ENCODE results near the gene ZBTB7C.

Gene ZBTB7C

GRCh38 chr18:48028081-48028480 lies 381.1 kb downstream of the ZBTB7C start:
- H3K9ac ChIP-seq (ENCODE audit: low read depth, low read length, poor library complexity, severe bottlenecking) = no peak overlapping the region
- H4K20me1 ChIP-seq (ENCODE audit: insufficient read depth, low read length, poor library complexity, severe bottlenecking) = no peaks in the 10 kb centered on the region
- no peaks in the 10 kb centered on the region for H3K9me3 ChIP-seq (ENCODE audit: insufficient read depth, low read depth, low read length)

GRCh38 chr18:48027401-48027963 lies 381.7 kb downstream of the ZBTB7C start:
- peak overlapping the region; percentile 67 for H2AFZ ChIP-seq (ENCODE audit: low read length)
- H3K27me3 ChIP-seq (ENCODE audit: insufficient read depth, low read length, poor library complexity, severe bottlenecking) = no peaks in the 10 kb centered on the region
- H3K36me3 ChIP-seq (ENCODE audit: insufficient read depth, low read length) = no peaks in the 10 kb centered on the region
- no peaks in the 10 kb centered on the region for H3K9me3 ChIP-seq (ENCODE audit: insufficient read depth, low read depth, low read length)
- TF ChIP-seq EZH2phosphoT487 (IDR thresholded peaks at IDR 0.05; ENCODE audit: borderline replicate concordance) (no peak), CTCF (conservative IDR thresholded peaks at IDR 0.05; ENCODE audit: low read length) (no peak)
- H3K4me1 ChIP-seq (ENCODE audit: insufficient read depth, low read length, poor library complexity, severe bottlenecking) = no peaks in the 10 kb centered on the region
- no peaks in the 10 kb centered on the region for H4K20me1 ChIP-seq (ENCODE audit: insufficient read depth, low read length, poor library complexity, severe bottlenecking)
- H3K9me2 ChIP-seq (replicated peaks; ENCODE audit: low read depth, low read length) = no peaks in the 10 kb centered on the region
- H3F3A ChIP-seq (ENCODE audit: low read depth) = no peaks in the 10 kb centered on the region
- no peaks in the 10 kb centered on the region for H3K79me2 ChIP-seq (ENCODE audit: insufficient read depth, low read length)
- no peak overlapping the region for H3K4me2 ChIP-seq (ENCODE audit: low read depth, low read length, poor library complexity, severe bottlenecking)
- H3K9ac ChIP-seq (ENCODE audit: low read depth, low read length, poor library complexity, severe bottlenecking) = no peak overlapping the region
- H3K4me3 ChIP-seq (ENCODE audit: low read length, poor library complexity, severe bottlenecking) = no peak overlapping the region

More at GRCh38 chr18:48028081-48028480, 381.1 kb downstream of the ZBTB7C start:
- H3K4me3 ChIP-seq (ENCODE audit: low read length, poor library complexity, severe bottlenecking) = no peak overlapping the region
- peak overlapping the region; percentile 67 for H2AFZ ChIP-seq (ENCODE audit: low read length)
- H3K36me3 ChIP-seq (ENCODE audit: insufficient read depth, low read length) = no peaks in the 10 kb centered on the region
- H3K79me2 ChIP-seq (ENCODE audit: insufficient read depth, low read length) = no peaks in the 10 kb centered on the region
- no peak overlapping the region for H3K4me2 ChIP-seq (ENCODE audit: low read depth, low read length, poor library complexity, severe bottlenecking)
- H3K9me2 ChIP-seq (replicated peaks; ENCODE audit: low read depth, low read length) = no peaks in the 10 kb centered on the region
- H3F3A ChIP-seq (ENCODE audit: low read depth) = no peaks in the 10 kb centered on the region
- TF ChIP-seq EZH2phosphoT487 (IDR thresholded peaks at IDR 0.05; ENCODE audit: borderline replicate concordance) (no peak), CTCF (conservative IDR thresholded peaks at IDR 0.05; ENCODE audit: low read length) (peak; percentile 46)
- H3K27me3 ChIP-seq (ENCODE audit: insufficient read depth, low read length, poor library complexity, severe bottlenecking) = no peaks in the 10 kb centered on the region
- no peaks in the 10 kb centered on the region for H3K4me1 ChIP-seq (ENCODE audit: insufficient read depth, low read length, poor library complexity, severe bottlenecking)

GRCh38 chr18:48026216-48026615 lies 383.0 kb downstream of the ZBTB7C start:
- Histone ChIP-seq H3K79me2 (ENCODE audit: insufficient read depth, low read length) (no peaks in the 10 kb centered on the region), H3K4me1 (ENCODE audit: insufficient read depth, low read length, poor library complexity, severe bottlenecking) (no peaks in the 10 kb centered on the region), H3K9ac (ENCODE audit: low read depth, low read length, poor library complexity, severe bottlenecking) (no peak overlapping the region)

More at GRCh38 chr18:48026216-48026615, 383.0 kb downstream of the ZBTB7C start:
- no peak for TF ChIP-seq EZH2phosphoT487 (IDR thresholded peaks at IDR 0.05; ENCODE audit: borderline replicate concordance)
- H3K36me3 ChIP-seq (ENCODE audit: insufficient read depth, low read length) = no peaks in the 10 kb centered on the region
- no peaks in the 10 kb centered on the region for H3K27me3 ChIP-seq (ENCODE audit: insufficient read depth, low read length, poor library complexity, severe bottlenecking)
- H3K9me3 ChIP-seq (ENCODE audit: insufficient read depth, low read depth, low read length) = no peaks in the 10 kb centered on the region
- no peaks in the 10 kb centered on the region for H3K9me2 ChIP-seq (replicated peaks; ENCODE audit: low read depth, low read length)
- no peaks in the 10 kb centered on the region for H4K20me1 ChIP-seq (ENCODE audit: insufficient read depth, low read length, poor library complexity, severe bottlenecking)
- H2AFZ ChIP-seq (ENCODE audit: low read length) = no peak overlapping the region
- H3F3A ChIP-seq (ENCODE audit: low read depth) = no peaks in the 10 kb centered on the region
- no peak overlapping the region for H3K4me2 ChIP-seq (ENCODE audit: low read depth, low read length, poor library complexity, severe bottlenecking)
- no peak overlapping the region for H3K4me3 ChIP-seq (ENCODE audit: low read length, poor library complexity, severe bottlenecking)

Data from Loucy (cell line).